Vagina (tissue), 2 donors: ENCODE data around the gene ERBB4.

Experiments
- POLR2A ChIP-seq, 2 donors: fragments of 450-650 bp; IDR thresholded peaks; one replicate each; pipeline ENCODE4 v1.6.1; 2017; ENCODE audit warnings: antibody characterized with exemption in 2 of 2, mild to moderate bottlenecking in 2 of 2, moderate library complexity in 2 of 2
- TF ChIP-seq, protein P1 (sequence below), 3 experiments: fragments of 450-650 bp in 2 of 3; fragments of 200-600 bp in 1 of 3; sonication (generic) in 1 of 3; IDR thresholded peaks; one replicate each; pipeline ENCODE4 v1.5.1; 2017 to 2019; ENCODE audit warnings: antibody characterized with exemption in 3 of 3, mild to moderate bottlenecking in 2 of 3, moderate library complexity in 2 of 3

DNA sequence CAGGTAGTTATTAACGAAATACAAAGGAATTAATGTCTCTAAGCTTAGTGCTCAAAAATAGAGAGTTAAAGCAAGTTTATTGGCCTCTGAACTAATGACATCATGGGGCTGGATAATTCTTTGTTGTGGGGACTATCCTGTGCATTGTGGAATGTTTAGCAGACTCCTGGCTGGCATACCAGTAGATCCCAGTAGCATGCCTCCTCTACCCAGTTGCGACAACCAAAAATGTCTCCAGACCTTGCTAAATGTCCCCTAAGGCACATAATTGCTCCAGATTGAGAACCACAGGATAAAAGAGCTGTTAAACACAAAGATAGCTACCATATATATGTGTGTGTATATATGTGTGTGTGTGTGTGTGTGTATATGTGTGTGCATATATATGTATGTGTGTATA lies 194.5 kb downstream of the ERBB4 start:
- TF ChIP-seq, protein P1, sequence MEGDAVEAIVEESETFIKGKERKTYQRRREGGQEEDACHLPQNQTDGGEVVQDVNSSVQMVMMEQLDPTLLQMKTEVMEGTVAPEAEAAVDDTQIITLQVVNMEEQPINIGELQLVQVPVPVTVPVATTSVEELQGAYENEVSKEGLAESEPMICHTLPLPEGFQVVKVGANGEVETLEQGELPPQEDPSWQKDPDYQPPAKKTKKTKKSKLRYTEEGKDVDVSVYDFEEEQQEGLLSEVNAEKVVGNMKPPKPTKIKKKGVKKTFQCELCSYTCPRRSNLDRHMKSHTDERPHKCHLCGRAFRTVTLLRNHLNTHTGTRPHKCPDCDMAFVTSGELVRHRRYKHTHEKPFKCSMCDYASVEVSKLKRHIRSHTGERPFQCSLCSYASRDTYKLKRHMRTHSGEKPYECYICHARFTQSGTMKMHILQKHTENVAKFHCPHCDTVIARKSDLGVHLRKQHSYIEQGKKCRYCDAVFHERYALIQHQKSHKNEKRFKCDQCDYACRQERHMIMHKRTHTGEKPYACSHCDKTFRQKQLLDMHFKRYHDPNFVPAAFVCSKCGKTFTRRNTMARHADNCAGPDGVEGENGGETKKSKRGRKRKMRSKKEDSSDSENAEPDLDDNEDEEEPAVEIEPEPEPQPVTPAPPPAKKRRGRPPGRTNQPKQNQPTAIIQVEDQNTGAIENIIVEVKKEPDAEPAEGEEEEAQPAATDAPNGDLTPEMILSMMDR (IDR thresholded peaks at IDR 0.05): no peak
- TF ChIP-seq POLR2A (IDR thresholded peaks at IDR 0.05): no peak
